ENCODE data around the gene NCKAP5. TPM values are rescaled to one million over a fixed set of nuclear protein-coding genes. Genes with fewer than 3 reads are reported as not detected.

NCKAP5 gene
- polyA plus RNA-seq, 3 donors, result not detected

DNA sequence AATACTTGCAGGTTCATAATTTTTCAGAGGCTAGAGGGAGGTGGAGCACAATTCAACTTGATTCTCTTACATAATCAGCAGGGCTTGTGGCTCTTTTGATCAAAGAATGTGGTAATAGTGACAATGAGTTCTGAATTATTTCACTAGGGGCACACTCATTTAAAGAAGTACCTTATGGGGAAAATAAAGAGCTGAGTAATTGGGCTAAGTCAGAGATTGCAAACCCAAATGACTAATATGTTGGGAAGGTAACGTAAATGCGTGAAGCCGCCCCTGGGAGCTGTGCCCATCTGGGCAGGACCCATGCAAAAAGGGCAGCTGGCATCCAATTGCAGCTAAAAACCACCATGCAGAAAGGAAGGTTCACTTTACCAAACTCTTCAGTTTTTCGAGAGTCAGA, 35.3 kb downstream of the NCKAP5 start:
- WGBS (ENCODE audit: insufficient coverage), result 90% methylated on average over 3 of the region's 4 CpGs
- Histone ChIP-seq H3K9ac (ENCODE audit: insufficient read depth, low read length, poor library complexity, severe bottlenecking) (no peak overlapping the region), H3K4me2 (replicated peaks; ENCODE audit: extremely low read depth, low read length, poor library complexity, severe bottlenecking) (no peak overlapping the region), H3K27ac (ENCODE audit: low read depth in 1 of 2, low read length in 2 of 2) (no peak overlapping the region), H3K79me2 (ENCODE audit: insufficient read depth, low read length) (no peaks in the 10 kb centered on the region), H3K9me3 (replicated peaks in 1 of 2; ENCODE audit: control insufficient read depth in 1 of 2, insufficient read depth in 1 of 2, low read length in 2 of 2) (no peaks in the 10 kb centered on the region), H3K4me1 (ENCODE audit: control insufficient read depth in 1 of 2, insufficient read depth in 2 of 2, low read length in 2 of 2) (no peaks in the 10 kb centered on the region), H4K20me1 (ENCODE audit: insufficient read depth, low read length) (no peaks in the 10 kb centered on the region), H3K4me3 (replicated peaks in 1 of 3; ENCODE audit: low read depth in 2 of 3, low read length in 3 of 3) (no peak overlapping the region), H3K27me3 (ENCODE audit: control insufficient read depth in 2 of 2, insufficient read depth in 2 of 2, low read length in 2 of 2) (no peaks in the 10 kb centered on the region), H2AFZ (ENCODE audit: insufficient read depth, low read depth, low read length, poor library complexity, severe bottlenecking) (no peak overlapping the region), H3K36me3 (replicated peaks in 1 of 2; ENCODE audit: control insufficient read depth in 1 of 2, insufficient read depth in 2 of 2, low read length in 2 of 2) (no peaks in the 10 kb centered on the region)
- no peaks in the 10 kb centered on the region for H3K36me3 Mint-ChIP-seq
- no peaks in the 10 kb centered on the region for H3K27me3 Mint-ChIP-seq (ENCODE audit: low read depth in 3 of 3)
- intact Hi-C loops (cut with micrococcal nuclease), result no loop called here
- DNase-seq, result no peak
- no peak for TF ChIP-seq CTCF (IDR thresholded peaks at IDR 0.05)
- H3K27ac Mint-ChIP-seq, result no peak overlapping the region
- no peak overlapping the region for H3K4me3 Mint-ChIP-seq
- H3K9me3 Mint-ChIP-seq, result peaks cover 0 to 3% (median 0%) of the 10 kb centered on the region in 7 donors
- no peaks in the 10 kb centered on the region for H3K4me1 Mint-ChIP-seq

GRCh38 chr2:133531382-133531781, 36.9 kb downstream of the NCKAP5 start:
- H3K27ac ChIP-seq (ENCODE audit: low read depth in 1 of 2, low read length in 2 of 2), result no peak overlapping the region
- Mint-ChIP-seq H3K9me3 (peaks cover 0 to 5% (median 0%) of the 10 kb centered on the region in 7 donors), H3K4me1 (no peaks in the 10 kb centered on the region), H3K27me3 (ENCODE audit: low read depth in 3 of 3) (no peaks in the 10 kb centered on the region), H3K4me3 (no peak overlapping the region), H3K27ac (no peak overlapping the region), H3K36me3 (no peaks in the 10 kb centered on the region)
- H3K9ac ChIP-seq (ENCODE audit: insufficient read depth, low read length, poor library complexity, severe bottlenecking), result no peak overlapping the region
- H3K4me1 ChIP-seq (ENCODE audit: control insufficient read depth in 1 of 2, insufficient read depth in 2 of 2, low read length in 2 of 2), result no peaks in the 10 kb centered on the region
- no peak overlapping the region for H3K4me3 ChIP-seq (replicated peaks in 1 of 3; ENCODE audit: low read depth in 2 of 3, low read length in 3 of 3)
- TF ChIP-seq CTCF (IDR thresholded peaks at IDR 0.05), result no peak
- no peaks in the 10 kb centered on the region for H3K79me2 ChIP-seq (ENCODE audit: insufficient read depth, low read length)
- 80% methylated on average over 2 of the region's 2 CpGs for WGBS (ENCODE audit: insufficient coverage)
- no peaks in the 10 kb centered on the region for H3K27me3 ChIP-seq (ENCODE audit: control insufficient read depth in 2 of 2, insufficient read depth in 2 of 2, low read length in 2 of 2)
- H3K36me3 ChIP-seq (replicated peaks in 1 of 2; ENCODE audit: control insufficient read depth in 1 of 2, insufficient read depth in 2 of 2, low read length in 2 of 2), result no peaks in the 10 kb centered on the region
- no peaks in the 10 kb centered on the region for H3K9me3 ChIP-seq (replicated peaks in 1 of 2; ENCODE audit: control insufficient read depth in 1 of 2, insufficient read depth in 1 of 2, low read length in 2 of 2)
- intact Hi-C loops (cut with micrococcal nuclease), result no loop called here
- no peak for DNase-seq
- H3K4me2 ChIP-seq (replicated peaks; ENCODE audit: extremely low read depth, low read length, poor library complexity, severe bottlenecking), result no peak overlapping the region
- H4K20me1 ChIP-seq (ENCODE audit: insufficient read depth, low read length), result no peaks in the 10 kb centered on the region
- no peak overlapping the region for H2AFZ ChIP-seq (ENCODE audit: insufficient read depth, low read depth, low read length, poor library complexity, severe bottlenecking)
